NCI-H146 treated with DMSO at 0.1 percent for 48 hours (cell line): Measurements from ENCODE around the gene HMCN2.

Experiments
- DNase-seq: peaks from one replicate; lab custom pipeline; 2025; ENCODE audit not compliant: unreplicated experiment; lab: John Stamatoyannopoulos, UW

HMCN2 gene, protein sequence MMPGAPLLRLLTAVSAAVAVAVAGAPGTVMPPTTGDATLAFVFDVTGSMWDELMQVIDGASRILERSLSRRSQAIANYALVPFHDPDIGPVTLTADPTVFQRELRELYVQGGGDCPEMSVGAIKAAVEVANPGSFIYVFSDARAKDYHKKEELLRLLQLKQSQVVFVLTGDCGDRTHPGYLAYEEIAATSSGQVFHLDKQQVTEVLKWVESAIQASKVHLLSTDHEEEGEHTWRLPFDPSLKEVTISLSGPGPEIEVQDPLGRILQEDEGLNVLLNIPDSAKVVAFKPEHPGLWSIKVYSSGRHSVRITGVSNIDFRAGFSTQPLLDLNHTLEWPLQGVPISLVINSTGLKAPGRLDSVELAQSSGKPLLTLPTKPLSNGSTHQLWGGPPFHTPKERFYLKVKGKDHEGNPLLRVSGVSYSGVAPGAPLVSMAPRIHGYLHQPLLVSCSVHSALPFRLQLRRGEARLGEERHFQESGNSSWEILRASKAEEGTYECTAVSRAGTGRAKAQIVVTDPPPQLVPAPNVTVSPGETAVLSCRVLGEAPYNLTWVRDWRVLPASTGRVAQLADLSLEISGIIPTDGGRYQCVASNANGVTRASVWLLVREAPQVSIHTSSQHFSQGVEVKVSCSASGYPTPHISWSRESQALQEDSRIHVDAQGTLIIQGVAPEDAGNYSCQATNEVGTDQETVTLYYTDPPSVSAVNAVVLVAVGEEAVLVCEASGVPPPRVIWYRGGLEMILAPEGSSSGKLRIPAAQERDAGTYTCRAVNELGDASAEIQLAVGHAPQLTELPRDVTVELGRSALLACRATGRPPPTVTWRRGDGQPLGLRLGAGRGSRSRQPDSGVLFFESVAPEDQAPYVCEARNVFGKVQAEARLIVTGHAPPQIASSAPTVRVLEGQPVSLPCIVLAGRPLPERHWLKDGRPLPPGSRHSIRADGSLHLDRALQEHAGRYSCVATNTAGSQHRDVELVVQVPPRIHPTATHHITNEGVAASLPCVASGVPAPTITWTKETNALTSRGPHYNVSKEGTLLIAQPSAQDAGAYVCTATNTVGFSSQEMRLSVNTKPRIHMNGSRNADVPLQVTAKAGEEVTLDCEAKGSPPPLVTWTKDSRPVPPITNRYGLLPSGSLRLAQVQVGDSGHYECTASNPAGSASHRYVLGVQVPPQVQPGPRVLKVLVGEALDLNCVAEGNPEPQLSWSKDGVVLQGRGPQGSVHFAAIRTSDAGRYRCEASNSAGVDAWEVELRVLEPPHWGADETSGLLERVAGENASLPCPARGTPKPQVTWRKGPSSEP (N-terminal part only)

DNA sequence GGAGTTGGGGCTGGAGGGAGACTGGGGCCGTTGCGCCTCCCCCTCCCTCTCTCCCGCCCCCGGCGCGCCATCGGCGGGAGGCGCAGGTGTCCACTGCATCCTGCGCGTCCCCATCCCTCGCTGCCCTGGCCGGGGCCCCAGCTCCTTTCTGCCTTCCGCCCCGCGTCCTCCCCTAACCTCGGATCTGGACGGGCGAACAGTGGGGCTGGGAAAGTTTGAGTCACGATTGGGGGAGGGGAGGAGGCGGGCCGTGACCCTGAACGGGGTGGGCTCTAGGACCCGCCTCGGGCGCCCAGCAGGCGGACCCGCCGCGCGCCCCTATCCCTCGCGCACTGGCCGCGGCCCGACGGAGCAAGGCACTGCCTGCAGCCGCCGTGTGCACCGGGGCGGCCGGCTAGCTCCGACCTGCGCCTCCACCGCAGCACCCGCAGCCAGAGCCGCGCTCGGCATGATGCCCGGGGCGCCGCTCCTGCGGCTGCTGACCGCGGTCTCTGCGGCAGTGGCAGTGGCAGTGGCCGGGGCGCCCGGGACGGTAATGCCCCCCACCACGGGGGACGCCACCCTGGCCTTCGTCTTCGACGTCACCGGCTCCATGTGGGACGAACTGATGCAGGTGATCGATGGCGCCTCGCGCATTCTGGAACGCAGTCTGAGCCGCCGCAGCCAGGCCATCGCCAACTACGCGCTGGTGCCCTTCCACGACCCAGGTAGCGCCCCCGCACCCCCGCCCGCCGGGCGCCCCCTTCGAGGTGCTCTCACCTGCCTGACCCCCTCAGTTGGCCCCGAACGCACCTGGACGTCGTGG lies at the start of gene HMCN2:
HMCN2 (plus strand) TSS at position 330 of the 805 bp plus-strand sequence; CDS start at position 449, 119 bp downstream.
- DNase-seq: no peak

GRCh38 chr9:130217838-130218237 lies 47.7 kb upstream of the HMCN2 start:
- no peak for DNase-seq

- DNase-seq: no peak
Observed at GRCh38 chr9:130219661-130220096, 45.9 kb upstream of the HMCN2 start.

- no peak for DNase-seq
Observed at GRCh38 chr9:130220352-130220751, 45.2 kb upstream of the HMCN2 start.

- no peak for DNase-seq
Observed at GRCh38 chr9:130222833-130223232, 42.7 kb upstream of the HMCN2 start.

- no peak for DNase-seq
Observed at GRCh38 chr9:130225071-130225470, 40.5 kb upstream of the HMCN2 start.

- no peak for DNase-seq
Observed at GRCh38 chr9:130225586-130225985, 40.0 kb upstream of the HMCN2 start.

DNA sequence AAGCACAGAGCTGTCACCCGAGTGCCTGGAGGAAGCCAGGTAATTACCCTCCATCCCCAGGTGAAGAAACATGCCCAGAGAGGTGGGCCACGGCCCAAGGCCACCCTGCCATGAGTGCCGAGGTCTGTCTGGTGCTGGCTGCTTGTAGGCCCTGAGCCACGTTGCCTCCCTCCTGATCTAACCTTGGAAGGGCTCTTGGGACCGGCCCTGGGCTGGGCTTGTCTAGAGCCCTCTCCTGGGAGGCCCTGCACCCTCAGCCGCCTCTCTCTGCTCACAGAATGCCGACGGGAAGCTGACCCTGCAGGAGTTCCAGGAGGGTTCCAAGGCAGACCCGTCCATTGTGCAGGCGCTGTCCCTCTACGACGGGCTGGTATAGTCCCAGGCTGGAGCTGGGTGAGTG lies 39.4 kb upstream of the HMCN2 start:
- no peak for DNase-seq

- DNase-seq: no peak
Observed at GRCh38 chr9:130227833-130228232, 37.7 kb upstream of the HMCN2 start.

GRCh38 chr9:130229759-130230158 lies 35.8 kb upstream of the HMCN2 start:
- DNase-seq: no peak

DNA sequence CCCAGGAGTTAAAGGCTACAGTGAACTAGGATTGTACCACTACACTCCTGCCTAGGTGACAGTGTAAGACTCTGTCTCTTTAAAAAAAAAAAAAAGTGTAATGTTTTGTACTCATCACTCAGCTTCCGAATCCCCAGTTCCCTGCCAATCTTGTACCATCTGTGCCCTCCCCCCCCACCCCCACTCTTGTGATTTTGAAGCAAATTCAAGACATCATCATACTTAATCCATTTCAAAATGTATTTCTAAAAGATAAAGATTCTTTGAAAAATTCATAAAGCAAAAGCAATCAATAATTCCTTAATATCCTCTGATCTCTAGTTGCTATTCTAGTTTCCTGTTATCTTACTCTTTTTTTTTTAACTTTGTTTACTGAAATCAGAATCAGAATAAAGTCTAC lies 34.9 kb upstream of the HMCN2 start:
- no peak for DNase-seq

- no peak for DNase-seq
Observed at GRCh38 chr9:130232899-130233586, 32.5 kb upstream of the HMCN2 start.

GRCh38 chr9:130233587-130233945 lies 32.0 kb upstream of the HMCN2 start:
- DNase-seq: no peak

GRCh38 chr9:130234340-130235260 lies 31.0 kb upstream of the HMCN2 start:
- DNase-seq: no peak

- no peak for DNase-seq
Observed at GRCh38 chr9:130235558-130236435, 29.8 kb upstream of the HMCN2 start.

- DNase-seq: no peak
Observed at GRCh38 chr9:130236436-130236985, 29.0 kb upstream of the HMCN2 start.

DNA sequence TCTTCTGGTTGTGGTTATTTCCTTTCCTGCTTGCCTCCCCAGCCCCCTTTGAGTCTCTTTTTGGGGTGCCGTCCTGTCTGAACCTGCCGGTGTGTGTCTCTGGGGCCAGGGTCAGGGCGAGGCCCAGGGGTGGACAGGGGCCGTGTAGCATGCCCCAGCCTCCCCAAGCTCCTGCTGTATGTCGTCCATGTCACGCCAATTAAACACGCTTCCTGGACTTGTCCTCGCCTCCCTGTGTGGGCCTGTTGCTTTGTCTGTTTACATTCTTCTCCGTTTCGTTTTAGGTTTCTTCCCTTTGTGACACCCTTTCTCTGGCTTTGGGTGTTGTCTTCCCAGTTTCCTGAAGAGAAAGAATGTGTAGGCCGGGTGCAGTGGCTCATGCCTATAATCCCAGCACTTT lies 28.5 kb upstream of the HMCN2 start:
- no peak for DNase-seq
